IMR-90 (cell line): ENCODE data around the gene ATP23. TPM values are rescaled to one million over a fixed set of nuclear protein-coding genes. Genes with fewer than 3 reads are reported as not detected.

Source experiments
- ATAC-seq: fragments of 200-7000 bp; cut with Tn5 transposase; 2 replicates; pipeline ENCODE4 v1.9.1; 2020; ENCODE audit warnings: low read depth, mild to moderate bottlenecking, moderate library complexity
- BruUV-seq: library from RNA; stranded (reverse); fragments of 400-500 nt; replicated peaks from 2 replicates; lab custom pipeline; 2021; lab: Mats Ljungman, UMichigan
- CTCF ChIA-PET: fragments of 300-600 bp; formaldehyde crosslinking; extraction: SDS; loops from one replicate; lab custom pipeline; 2021; ENCODE audit warnings: antibody characterized with exemption; lab: Yijun Ruan, JAX
- POLR2A ChIA-PET: fragments of 300-600 bp; sonication (Branson Sonifier 250); formaldehyde crosslinking; loops from one replicate; lab custom pipeline; 2022; ENCODE audit warnings: antibody characterized with exemption; ENCODE audit not compliant: unreplicated experiment; lab: Charles Lee
- DNase-seq: peaks from one replicate; pipeline ENCODE4 v3.0.0; 2013
- H2AFZ ChIP-seq: replicated peaks from 2 replicates; pipeline ENCODE3; 2013; ENCODE audit warnings: low read length, mild to moderate bottlenecking; ENCODE audit not compliant: poor library complexity
- H2AK5ac ChIP-seq: 2 replicates; pipeline ENCODE4 v1.6.1; 2013; ENCODE audit warnings: low read depth, low read length, inconsistent platforms
- H2AK9ac ChIP-seq: replicated peaks from 2 replicates; pipeline ENCODE3; 2013; ENCODE audit warnings: mild to moderate bottlenecking, low read depth, low read length, moderate library complexity; ENCODE audit not compliant: poor library complexity
- H2BK120ac ChIP-seq: 2 replicates; pipeline ENCODE4 v1.6.1; 2013; ENCODE audit warnings: low read depth, low read length, inconsistent platforms
- H2BK15ac ChIP-seq: 3 replicates; pipeline ENCODE4 v1.6.1; 2013; ENCODE audit warnings: low read depth, low read length, inconsistent platforms
- H2BK20ac ChIP-seq: 2 replicates; pipeline ENCODE4 v1.6.1; 2013; ENCODE audit warnings: low read depth, mild to moderate bottlenecking, inconsistent platforms, low read length, moderate library complexity
- H2BK5ac ChIP-seq: 2 replicates; pipeline ENCODE4 v1.6.1; 2013; ENCODE audit warnings: mild to moderate bottlenecking, low read depth, low read length, inconsistent platforms; ENCODE audit not compliant: poor library complexity, severe bottlenecking
- H3K14ac ChIP-seq: replicated peaks from 2 replicates; pipeline ENCODE4 v1.6.1; 2013; ENCODE audit warnings: low read depth, low read length, inconsistent platforms
- H3K18ac ChIP-seq: 2 replicates; pipeline ENCODE4 v1.6.1; 2013; ENCODE audit warnings: low read depth, low read length, control low read depth
- H3K23ac ChIP-seq: 2 replicates; pipeline ENCODE4 v1.6.1; 2013; ENCODE audit warnings: low read depth, low read length, inconsistent platforms
- H3K27ac ChIP-seq: 2 replicates; pipeline ENCODE4 v1.5.1; 2013; ENCODE audit warnings: mild to moderate bottlenecking, control low read depth, low read length; ENCODE audit not compliant: insufficient read depth
- H3K27me3 ChIP-seq: 2 replicates; pipeline ENCODE4 v1.6.1; 2013; ENCODE audit warnings: low read length; ENCODE audit not compliant: control insufficient read depth, insufficient read depth
- H3K36me3 ChIP-seq: 2 replicates; pipeline ENCODE4 v1.6.1; 2013; ENCODE audit warnings: low read length, mixed read lengths; ENCODE audit not compliant: control insufficient read depth, insufficient read depth
- H3K4ac ChIP-seq: 2 replicates; pipeline ENCODE4 v1.6.1; 2013; ENCODE audit warnings: low read depth, low read length, inconsistent platforms
- H3K4me1 ChIP-seq: 2 replicates; pipeline ENCODE4 v1.6.1; 2013; ENCODE audit warnings: low read length, mixed read lengths; ENCODE audit not compliant: control insufficient read depth, insufficient read depth
- H3K4me2 ChIP-seq: 2 replicates; pipeline ENCODE4 v1.6.1; 2013; ENCODE audit warnings: low read depth, mild to moderate bottlenecking, control low read depth, low read length, moderate library complexity
- H3K4me3 ChIP-seq: 2 replicates; pipeline ENCODE4 v1.5.1; 2013; ENCODE audit warnings: low read depth, mild to moderate bottlenecking, control low read depth, low read length, moderate library complexity; ENCODE audit not compliant: insufficient read depth
- H3K56ac ChIP-seq: 2 replicates; pipeline ENCODE4 v1.6.1; 2013; ENCODE audit warnings: low read length, inconsistent platforms; ENCODE audit not compliant: insufficient read depth; ENCODE audit errors: extremely low read depth
- H3K79me1 ChIP-seq, 2 experiments: 2 replicates each; pipeline ENCODE4 v1.6.1; 2013; ENCODE audit warnings: low read length in 2 of 2, inconsistent platforms in 1 of 2, low read depth in 1 of 2
- H3K9ac ChIP-seq: 2 replicates; pipeline ENCODE4 v1.6.1; 2013; ENCODE audit warnings: low read depth, low read length, control low read depth
- H3K9me1 ChIP-seq: 2 replicates; pipeline ENCODE4 v1.6.1; 2013; ENCODE audit warnings: low read length, inconsistent platforms; ENCODE audit not compliant: insufficient read depth
- H3K9me3 ChIP-seq: 2 replicates; pipeline ENCODE4 v1.6.1; 2013; ENCODE audit warnings: low read length; ENCODE audit not compliant: control insufficient read depth, insufficient read depth
- H4K20me1 ChIP-seq: 2 replicates; pipeline ENCODE4 v1.6.1; 2013; ENCODE audit warnings: low read length, inconsistent platforms; ENCODE audit not compliant: insufficient read depth
- H4K5ac ChIP-seq: 2 replicates; pipeline ENCODE4 v1.6.1; 2013; ENCODE audit warnings: mild to moderate bottlenecking, low read depth, low read length, control low read depth
- H4K8ac ChIP-seq, 2 experiments: 2 replicates each; pipeline ENCODE4 v1.6.1; 2013; ENCODE audit warnings: low read depth in 2 of 2, low read length in 2 of 2, control low read depth in 1 of 2, inconsistent platforms in 1 of 2
- H4K91ac ChIP-seq: 2 replicates; pipeline ENCODE4 v1.6.1; 2013; ENCODE audit warnings: low read depth, low read length, inconsistent platforms; ENCODE audit not compliant: insufficient read depth
- CEBPB ChIP-seq: IDR thresholded peaks from 2 replicates; pipeline ENCODE4 v1.6.1; 2012; ENCODE audit warnings: low read depth, low read length, improper control_type of control experiment
- CHD1 ChIP-seq: IDR thresholded peaks from 2 replicates; pipeline ENCODE4 v1.6.1; 2012; ENCODE audit warnings: low read depth, low read length, improper control_type of control experiment
- FOS ChIP-seq: fragments of 150-350 bp; IDR thresholded peaks from 2 replicates; pipeline ENCODE4 v1.6.1; 2016; ENCODE audit warnings: low read depth, low read length
- MAFK ChIP-seq: IDR thresholded peaks from 2 replicates; pipeline ENCODE4 v1.6.1; 2012; ENCODE audit warnings: low read depth, low read length, improper control_type of control experiment
- MAZ ChIP-seq: IDR thresholded peaks from 2 replicates; pipeline ENCODE4 v1.6.1; 2012; ENCODE audit warnings: low read depth, mild to moderate bottlenecking, low read length, improper control_type of control experiment, moderate library complexity, borderline replicate concordance
- MXI1 ChIP-seq: IDR thresholded peaks from 2 replicates; pipeline ENCODE4 v1.6.1; 2012; ENCODE audit warnings: low read depth, mild to moderate bottlenecking, low read length, moderate library complexity, borderline replicate concordance
- NFE2L2 ChIP-seq: fragments of 150-350 bp; IDR thresholded peaks from 2 replicates; pipeline ENCODE4 v1.6.1; 2016; ENCODE audit warnings: low read depth, mild to moderate bottlenecking, low read length
- POLR2A ChIP-seq: IDR thresholded peaks from 2 replicates; pipeline ENCODE4 v1.6.1; 2012; ENCODE audit warnings: mild to moderate bottlenecking, low read depth, low read length
- RAD21 ChIP-seq: IDR thresholded peaks from 2 replicates; pipeline ENCODE4 v1.6.1; 2012; ENCODE audit warnings: low read length, improper control_type of control experiment
- RCOR1 ChIP-seq: IDR thresholded peaks from 2 replicates; pipeline ENCODE4 v1.6.1; 2012; ENCODE audit warnings: mild to moderate bottlenecking, low read length, improper control_type of control experiment; ENCODE audit not compliant: insufficient replicate concordance
- SMC3 ChIP-seq: fragments of 150-350 bp; IDR thresholded peaks from 2 replicates; pipeline ENCODE4 v1.6.1; 2016; ENCODE audit warnings: low read depth, mild to moderate bottlenecking, antibody characterized with exemption, low read length, moderate library complexity
- USF2 ChIP-seq: fragments of 150-350 bp; IDR thresholded peaks from 2 replicates; pipeline ENCODE4 v1.6.1; 2017; ENCODE audit warnings: mild to moderate bottlenecking, antibody characterized with exemption, low read length, low read depth
- WGBS, 2 experiments: methylation state at CpG; one replicate each; pipeline versions ENCODE4 v1.1.5 to v1.1.7; 2013; ENCODE audit warnings: missing lambda C conversion rate in 2 of 2; ENCODE audit not compliant: insufficient read length in 1 of 2; ENCODE audit errors: extremely low coverage in 2 of 2; 5-methylcytosine and 5-hydroxymethylcytosine counted together
- dilution Hi-C: fragments of 300-500 bp; cut with HindIII; formaldehyde crosslinking; loops from one replicate; pipeline ENCODE4 v1.14.3; 2018; ENCODE audit warnings: low sequenced_read_pairs; ENCODE audit not compliant: unreplicated experiment
- in situ Hi-C: fragments of 300-500 bp; cut with MboI; formaldehyde crosslinking; loops from 3 replicates; pipeline ENCODE4 v1.14.3; 2019; ENCODE audit warnings: low sequenced_read_pairs, inconsistent platforms, mixed read lengths
- intact Hi-C: fragments of 100-400 bp; cut with micrococcal nuclease; formaldehyde crosslinking; loops from 2 replicates; pipeline ENCODE4 v1.10.0; 2022
- polyA plus RNA-seq, 3 experiments: library from polyadenylated mRNA; depleted of rRNA; stranded (reverse); fragments of >200 nt; gene quantifications; 2 replicates each; pipeline ENCODE4 v1.2.3, GENCODE V29; 2012; ENCODE audit warnings: low replicate concordance in 1 of 3
- total RNA-seq: library from RNA; depleted of rRNA; stranded (reverse); fragments of >200 nt; gene quantifications from 2 replicates; pipeline ENCODE4 v1.2.3, GENCODE V29; 2012
- TF ChIP-seq, protein P1 (sequence below): fragments of 150-350 bp; IDR thresholded peaks from 2 replicates; pipeline ENCODE4 v1.6.1; 2016; ENCODE audit warnings: low read depth, mild to moderate bottlenecking, low read length, moderate library complexity, borderline replicate concordance

Gene ATP23
- total and polyA plus RNA-seq, 2 of the 4 experiments (the other 2 are of a cell fraction): 6.4 to 7.2 TPM

DNA sequence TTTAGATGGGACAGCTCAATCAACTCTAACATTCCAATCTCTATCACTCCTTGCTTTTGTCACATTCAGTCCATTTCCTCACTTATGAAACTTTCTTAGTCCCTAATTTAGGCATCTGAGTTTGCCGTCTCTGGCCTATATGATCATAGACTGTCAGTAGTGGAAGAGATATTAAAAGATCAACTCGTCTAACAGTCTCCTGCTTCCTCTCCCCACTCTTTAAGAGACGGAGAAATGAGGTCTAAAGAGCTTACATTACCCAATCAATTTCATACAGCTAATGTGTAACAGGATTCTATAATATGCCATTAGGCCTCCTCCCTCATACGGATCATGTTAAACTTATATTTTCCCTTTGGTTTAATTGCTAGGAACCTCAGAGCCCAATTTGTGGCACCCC, 6.5 kb upstream of the ATP23 start:
- H3K27ac ChIP-seq: no peak overlapping the region
- no peak overlapping the region for H3K56ac ChIP-seq
- H3K36me3 ChIP-seq: peaks cover 2% of the 10 kb centered on the region; the same call in 1 of the 2 replicates
- no peak overlapping the region for H3K18ac ChIP-seq
- H2AK9ac ChIP-seq: no peak overlapping the region
- H4K5ac ChIP-seq: no peak overlapping the region
- H2AK5ac ChIP-seq: no peak overlapping the region
- no peak overlapping the region for H3K23ac ChIP-seq
- no peak for ATAC-seq
- in situ Hi-C loops: no loop called here
- H3K9me3 ChIP-seq: no peaks in the 10 kb centered on the region
- peaks cover 8 to 11% of the 10 kb centered on the region in 2 experiments; a peak in 1 of 4 replicates for H3K79me1 ChIP-seq
- H3K9ac ChIP-seq: no peak overlapping the region
- BruUV-seq: no TSS peak
- CTCF ChIA-PET: interaction anchor here (1.4 kb wide), 1 partner anchor 10 kb away, joined by 4 read pairs; no protein-coding TSS in a partner anchor
- no peak overlapping the region for H2AFZ ChIP-seq
- no peak overlapping the region for H3K4me3 ChIP-seq
- no peak overlapping the region for H2BK20ac ChIP-seq
- no peak overlapping the region for H3K4ac ChIP-seq
- no CpG with 5 or more reads among the region's 4 CpGs for WGBS, 2 experiments
- H3K4me1 ChIP-seq: no peaks in the 10 kb centered on the region; the same call in 1 of the 2 replicates
- no peak for DNase-seq
- no peaks in the 10 kb centered on the region for H3K27me3 ChIP-seq
- H4K91ac ChIP-seq: no peak overlapping the region
- no peaks in the 10 kb centered on the region for H4K20me1 ChIP-seq
- intact Hi-C loops: no loop called here
- no peak overlapping the region for H3K14ac ChIP-seq
- H4K8ac ChIP-seq: peak overlapping the region in 1 of 2 experiments; percentile 88; a peak in 1 of 4 replicates
- no peak overlapping the region for H3K4me2 ChIP-seq
- TF ChIP-seq NFE2L2 (no peak), MAZ (no peak), POLR2A (no peak), RCOR1 (no peak), CHD1 (no peak), RAD21 (no peak), USF2 (no peak), FOS (no peak), SMC3 (no peak), MAFK (no peak), MXI1 (no peak), CEBPB (no peak)
- TF ChIP-seq, protein P1, sequence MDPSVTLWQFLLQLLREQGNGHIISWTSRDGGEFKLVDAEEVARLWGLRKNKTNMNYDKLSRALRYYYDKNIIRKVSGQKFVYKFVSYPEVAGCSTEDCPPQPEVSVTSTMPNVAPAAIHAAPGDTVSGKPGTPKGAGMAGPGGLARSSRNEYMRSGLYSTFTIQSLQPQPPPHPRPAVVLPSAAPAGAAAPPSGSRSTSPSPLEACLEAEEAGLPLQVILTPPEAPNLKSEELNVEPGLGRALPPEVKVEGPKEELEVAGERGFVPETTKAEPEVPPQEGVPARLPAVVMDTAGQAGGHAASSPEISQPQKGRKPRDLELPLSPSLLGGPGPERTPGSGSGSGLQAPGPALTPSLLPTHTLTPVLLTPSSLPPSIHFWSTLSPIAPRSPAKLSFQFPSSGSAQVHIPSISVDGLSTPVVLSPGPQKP: no peak
- no peak overlapping the region for H2BK5ac ChIP-seq
- POLR2A ChIA-PET: no interaction called here
- H2BK120ac ChIP-seq: no peak overlapping the region
- H3K9me1 ChIP-seq: no peaks in the 10 kb centered on the region
- dilution Hi-C loops: no loop called here
- no peak overlapping the region for H2BK15ac ChIP-seq
